ENCODE measurements around the gene GIGYF2.

DNA sequence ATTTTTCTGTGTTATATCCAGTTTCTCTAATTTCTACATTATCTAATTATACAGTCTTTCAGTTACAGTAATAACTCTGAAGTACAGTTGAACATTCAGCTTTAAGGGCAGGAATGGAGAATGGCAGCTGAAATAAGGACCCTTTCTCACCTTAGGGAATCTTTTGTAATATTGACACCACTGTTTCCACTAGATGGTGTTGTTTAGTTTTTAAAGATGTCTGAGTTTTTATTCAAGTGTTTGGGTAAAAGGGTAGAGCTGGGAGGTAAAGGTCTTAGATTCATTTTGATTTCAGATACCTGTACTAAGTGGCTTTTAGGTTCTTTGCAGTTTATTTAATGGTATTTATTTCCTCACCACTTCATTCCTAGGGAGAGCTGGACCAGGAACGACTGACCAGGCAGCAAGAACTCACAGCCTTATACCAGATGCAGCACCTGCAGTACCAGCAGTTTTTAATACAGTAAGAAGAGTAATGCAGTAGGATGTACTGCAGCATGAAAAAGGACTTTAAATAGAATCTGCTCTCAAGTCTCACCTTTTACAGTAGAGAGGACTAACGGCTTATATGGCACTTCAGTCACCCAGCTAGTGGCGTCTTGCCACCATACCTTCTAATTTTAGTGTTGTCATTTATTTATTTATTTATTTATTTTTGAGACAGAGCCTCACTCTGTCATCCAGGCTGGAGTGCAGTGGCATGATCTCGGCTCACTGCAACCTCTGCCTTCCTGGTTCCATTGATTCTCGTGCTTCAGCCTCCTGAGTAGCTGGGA is 112.4 kb downstream of the GIGYF2 start:
- TF ChIP-seq EZH2 (IDR thresholded peaks at IDR 0.05; ENCODE audit: low read length), result no peak
- TF ChIP-seq, protein P1, sequence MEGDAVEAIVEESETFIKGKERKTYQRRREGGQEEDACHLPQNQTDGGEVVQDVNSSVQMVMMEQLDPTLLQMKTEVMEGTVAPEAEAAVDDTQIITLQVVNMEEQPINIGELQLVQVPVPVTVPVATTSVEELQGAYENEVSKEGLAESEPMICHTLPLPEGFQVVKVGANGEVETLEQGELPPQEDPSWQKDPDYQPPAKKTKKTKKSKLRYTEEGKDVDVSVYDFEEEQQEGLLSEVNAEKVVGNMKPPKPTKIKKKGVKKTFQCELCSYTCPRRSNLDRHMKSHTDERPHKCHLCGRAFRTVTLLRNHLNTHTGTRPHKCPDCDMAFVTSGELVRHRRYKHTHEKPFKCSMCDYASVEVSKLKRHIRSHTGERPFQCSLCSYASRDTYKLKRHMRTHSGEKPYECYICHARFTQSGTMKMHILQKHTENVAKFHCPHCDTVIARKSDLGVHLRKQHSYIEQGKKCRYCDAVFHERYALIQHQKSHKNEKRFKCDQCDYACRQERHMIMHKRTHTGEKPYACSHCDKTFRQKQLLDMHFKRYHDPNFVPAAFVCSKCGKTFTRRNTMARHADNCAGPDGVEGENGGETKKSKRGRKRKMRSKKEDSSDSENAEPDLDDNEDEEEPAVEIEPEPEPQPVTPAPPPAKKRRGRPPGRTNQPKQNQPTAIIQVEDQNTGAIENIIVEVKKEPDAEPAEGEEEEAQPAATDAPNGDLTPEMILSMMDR (optimal IDR thresholded peaks at IDR 0.05 in 1 of 3, IDR thresholded peaks at IDR 0.05 in 1 of 3, conservative IDR thresholded peaks at IDR 0.05 in 1 of 3; ENCODE audit: extremely low read depth in 1 of 3, insufficient read depth in 2 of 3, low read length in 3 of 3), result no peak
